Measurements from ENCODE around the gene LILRA6.

GRCh38 chr19:54279406-54279962 lies 36.9 kb upstream of the LILRA6 start:
- TF ChIP-seq CTCF (IDR thresholded peaks at IDR 0.05; ENCODE audit: control extremely low read depth in 1 of 3, insufficient read depth in 1 of 3, low read depth in 1 of 3, low read length in 3 of 3) (no peak), HDAC2 (IDR thresholded peaks at IDR 0.05; ENCODE audit: borderline replicate concordance in 1 of 2, low read depth in 2 of 2, low read length in 2 of 2) (no peak), RAD21 (IDR thresholded peaks at IDR 0.05 in 1 of 2, conservative IDR thresholded peaks at IDR 0.05 in 1 of 2; ENCODE audit: low read depth in 2 of 2, low read length in 2 of 2) (no peak), SIX5 (IDR thresholded peaks at IDR 0.05; ENCODE audit: low read depth, low read length) (no peak), CTBP2 (IDR thresholded peaks at IDR 0.05; ENCODE audit: borderline replicate concordance, insufficient read depth, insufficient read length, low read length) (no peak), POLR2A (IDR thresholded peaks at IDR 0.05; ENCODE audit: control extremely low read depth in 1 of 2, low read depth in 2 of 2, low read length in 2 of 2) (no peak), CREB1 (IDR thresholded peaks at IDR 0.05) (no peak), MAX (IDR thresholded peaks at IDR 0.05) (no peak), RXRA (IDR thresholded peaks at IDR 0.05; ENCODE audit: insufficient read depth, low read depth, low read length) (no peak), POLR2AphosphoS5 (IDR thresholded peaks at IDR 0.05; ENCODE audit: low read depth, low read length) (no peak), EP300 (IDR thresholded peaks at IDR 0.05; ENCODE audit: borderline replicate concordance in 1 of 2, low read depth in 2 of 2, low read length in 2 of 2) (no peak), JUND (IDR thresholded peaks at IDR 0.05; ENCODE audit: low read length) (no peak), MAFK (IDR thresholded peaks at IDR 0.05; ENCODE audit: low read depth, low read length) (no peak), EZH2 (IDR thresholded peaks at IDR 0.05; ENCODE audit: low read depth, low read length, severe bottlenecking) (no peak)
